Body of pancreas (tissue), 4 donors: ENCODE data around the gene CLOCK.
A peak's percentile ranks its signal among the peaks of the same experiment; 100 is the strongest.

Experiments
- POLR2A ChIP-seq, 3 donors: fragments of 450-650 bp; IDR thresholded peaks; one replicate each; pipeline ENCODE4 v1.6.1; 2016; ENCODE audit warnings: antibody characterized with exemption in 3 of 3, mild to moderate bottlenecking in 2 of 3
- TF ChIP-seq, protein P1 (sequence below), 7 experiments: fragments of 450-650 bp in 4 of 7; fragments of 200-600 bp in 3 of 7; sonication (generic) in 3 of 7; IDR thresholded peaks; one replicate each; pipeline ENCODE4 v1.5.1; 2016 to 2019; ENCODE audit warnings: antibody characterized with exemption in 7 of 7

DNA sequence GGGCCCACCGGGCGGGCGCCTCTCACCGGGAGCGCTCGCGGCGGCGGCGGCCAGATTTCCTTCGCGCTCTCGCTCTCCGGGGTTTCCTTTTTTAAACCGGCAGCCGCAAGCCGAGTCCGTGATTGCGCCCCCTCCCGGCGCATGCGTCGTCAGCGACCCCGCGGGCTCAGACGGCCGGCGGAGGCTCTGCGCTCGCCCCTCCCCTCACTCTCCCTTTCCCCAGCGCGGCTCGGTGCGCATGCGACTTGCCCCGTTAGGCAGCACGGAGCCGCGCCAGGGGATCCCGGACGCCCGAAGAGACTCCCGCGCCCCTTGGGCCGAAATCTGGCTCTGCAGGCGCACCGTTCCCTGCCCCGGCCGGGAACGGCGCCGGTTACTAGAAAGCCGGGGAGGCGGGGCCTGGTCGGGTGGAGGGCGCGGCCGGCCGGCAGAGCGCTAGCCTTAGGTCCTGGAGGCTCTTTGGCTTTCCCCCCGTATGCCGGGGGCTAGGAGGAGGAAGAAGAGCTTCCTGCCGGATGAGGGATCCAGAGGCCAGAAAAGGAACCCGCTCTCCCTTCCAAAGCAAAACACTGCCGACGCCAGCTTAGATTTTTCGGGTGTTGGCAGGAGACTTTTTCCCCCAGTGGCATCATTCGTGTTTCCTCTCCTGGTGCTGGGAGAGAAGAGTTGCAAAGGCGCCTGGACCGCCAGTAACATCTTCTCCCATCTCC, at the start of gene CLOCK:
- TF ChIP-seq, protein P1, sequence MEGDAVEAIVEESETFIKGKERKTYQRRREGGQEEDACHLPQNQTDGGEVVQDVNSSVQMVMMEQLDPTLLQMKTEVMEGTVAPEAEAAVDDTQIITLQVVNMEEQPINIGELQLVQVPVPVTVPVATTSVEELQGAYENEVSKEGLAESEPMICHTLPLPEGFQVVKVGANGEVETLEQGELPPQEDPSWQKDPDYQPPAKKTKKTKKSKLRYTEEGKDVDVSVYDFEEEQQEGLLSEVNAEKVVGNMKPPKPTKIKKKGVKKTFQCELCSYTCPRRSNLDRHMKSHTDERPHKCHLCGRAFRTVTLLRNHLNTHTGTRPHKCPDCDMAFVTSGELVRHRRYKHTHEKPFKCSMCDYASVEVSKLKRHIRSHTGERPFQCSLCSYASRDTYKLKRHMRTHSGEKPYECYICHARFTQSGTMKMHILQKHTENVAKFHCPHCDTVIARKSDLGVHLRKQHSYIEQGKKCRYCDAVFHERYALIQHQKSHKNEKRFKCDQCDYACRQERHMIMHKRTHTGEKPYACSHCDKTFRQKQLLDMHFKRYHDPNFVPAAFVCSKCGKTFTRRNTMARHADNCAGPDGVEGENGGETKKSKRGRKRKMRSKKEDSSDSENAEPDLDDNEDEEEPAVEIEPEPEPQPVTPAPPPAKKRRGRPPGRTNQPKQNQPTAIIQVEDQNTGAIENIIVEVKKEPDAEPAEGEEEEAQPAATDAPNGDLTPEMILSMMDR (IDR thresholded peaks at IDR 0.05), result peak; percentile 12 to 72 (median 68)
- TF ChIP-seq POLR2A (IDR thresholded peaks at IDR 0.05), result peak; percentile 54 to 74 (median 73)
